HepG2 (cell line): ENCODE results near the gene NPHS1. TPM values are rescaled to one million over a fixed set of nuclear protein-coding genes. Genes with fewer than 3 reads are reported as not detected.

Experiments
- ARNT2 ChIP-seq: sonication (generic); formaldehyde crosslinking; IDR thresholded peaks from 2 replicates; pipeline ENCODE4 v1.8.0; 2022; ENCODE audit warnings: mild to moderate bottlenecking, low read depth, missing genetic modification reagents, moderate library complexity
- ATRX ChIP-seq: sonication (generic); formaldehyde crosslinking; IDR thresholded peaks from 2 replicates; pipeline ENCODE4 v1.4.0; 2020; ENCODE audit warnings: missing genetic modification reagents, borderline replicate concordance
- FOXO1 ChIP-seq: sonication (generic); formaldehyde crosslinking; IDR thresholded peaks from 2 replicates; pipeline ENCODE4 v1.4.0; 2020; ENCODE audit warnings: missing genetic modification reagents
- MBD4 ChIP-seq: IDR thresholded peaks from 2 replicates; pipeline ENCODE4 v1.6.1; 2012; ENCODE audit warnings: low read length, inconsistent platforms, borderline replicate concordance
- MTA3 ChIP-seq: sonication (generic); formaldehyde crosslinking; IDR thresholded peaks from 2 replicates; pipeline ENCODE4 v1.4.0; 2020; ENCODE audit warnings: missing genetic modification reagents
- NPAS2 ChIP-seq: sonication (generic); formaldehyde crosslinking; IDR thresholded peaks from 2 replicates; pipeline ENCODE4 v1.8.0; 2022; ENCODE audit warnings: mild to moderate bottlenecking, missing genetic modification reagents, borderline replicate concordance
- RFX1 ChIP-seq: fragments of 450-650 bp; IDR thresholded peaks from 2 replicates; pipeline ENCODE4 v1.6.1; 2017
- THAP11 ChIP-seq: IDR thresholded peaks from 2 replicates; pipeline ENCODE4 v1.6.1; 2016; ENCODE audit warnings: missing biosample characterization, missing genetic modification reagents
- ZNF383 ChIP-seq: sonication (generic); formaldehyde crosslinking; IDR thresholded peaks from 2 replicates; pipeline ENCODE4 v1.4.0; 2020; ENCODE audit warnings: missing genetic modification reagents, mild to moderate bottlenecking, borderline replicate concordance
- ZNF614 ChIP-seq: IDR thresholded peaks from 2 replicates; pipeline ENCODE4 v1.6.1; 2018; ENCODE audit warnings: missing biosample characterization, missing genetic modification reagents, inconsistent platforms, borderline replicate concordance
- ZNF652 ChIP-seq: IDR thresholded peaks from 2 replicates; pipeline ENCODE4 v1.6.1; 2016; ENCODE audit warnings: low read depth, borderline replicate concordance
- ZNF75D ChIP-seq: sonication (generic); formaldehyde crosslinking; IDR thresholded peaks from 2 replicates; pipeline ENCODE4 v1.8.1; 2023; ENCODE audit warnings: missing genetic modification reagents, mild to moderate bottlenecking, borderline replicate concordance
- ZNF772 ChIP-seq: sonication (generic); formaldehyde crosslinking; IDR thresholded peaks from 2 replicates; pipeline ENCODE4 v1.5.0; 2020; ENCODE audit warnings: mild to moderate bottlenecking, missing genetic modification reagents
- polyA plus RNA-seq, 8 experiments: library from polyadenylated mRNA; depleted of rRNA in 3 of 8; stranded (reverse) in 7 of 8; unstranded in 1 of 8; fragments of >200 nt; fragmentation: Illumina TruSeq in 4 of 8; extraction: Trizol in 4 of 8; gene quantifications; 2 replicates each; pipeline versions ENCODE4 v1.2.1 to v1.2.3, GENCODE V29; 2011 to 2016; ENCODE audit warnings: low read depth in 4 of 8, missing spikeins in 1 of 8, mixed read lengths in 1 of 8; ENCODE audit not compliant: insufficient read depth in 1 of 8
- total RNA-seq, 5 experiments: library from RNA; depleted of rRNA; stranded (reverse); fragments of >200 nt; fragmentation: Illumina TruSeq; extraction: Trizol; gene quantifications; 2 replicates each; pipeline ENCODE4 v1.2.3, GENCODE V29; 2016; ENCODE audit warnings: low read depth in 1 of 5
- TF ChIP-seq, protein P1 (sequence below): sonication (generic); formaldehyde crosslinking; IDR thresholded peaks from 2 replicates; pipeline ENCODE4 v1.5.0; 2020; ENCODE audit warnings: mild to moderate bottlenecking, missing genetic modification reagents
- TF ChIP-seq, protein P2 (sequence below): sonication (generic); formaldehyde crosslinking; IDR thresholded peaks from 2 replicates; pipeline ENCODE4 v1.4.0; 2020; ENCODE audit warnings: missing genetic modification reagents

Gene NPHS1
- total and polyA plus RNA-seq, 2 of the 13 experiments (the other 11 are each of a cell fraction or from before 2014, with no cell fraction given), result not detected

DNA sequence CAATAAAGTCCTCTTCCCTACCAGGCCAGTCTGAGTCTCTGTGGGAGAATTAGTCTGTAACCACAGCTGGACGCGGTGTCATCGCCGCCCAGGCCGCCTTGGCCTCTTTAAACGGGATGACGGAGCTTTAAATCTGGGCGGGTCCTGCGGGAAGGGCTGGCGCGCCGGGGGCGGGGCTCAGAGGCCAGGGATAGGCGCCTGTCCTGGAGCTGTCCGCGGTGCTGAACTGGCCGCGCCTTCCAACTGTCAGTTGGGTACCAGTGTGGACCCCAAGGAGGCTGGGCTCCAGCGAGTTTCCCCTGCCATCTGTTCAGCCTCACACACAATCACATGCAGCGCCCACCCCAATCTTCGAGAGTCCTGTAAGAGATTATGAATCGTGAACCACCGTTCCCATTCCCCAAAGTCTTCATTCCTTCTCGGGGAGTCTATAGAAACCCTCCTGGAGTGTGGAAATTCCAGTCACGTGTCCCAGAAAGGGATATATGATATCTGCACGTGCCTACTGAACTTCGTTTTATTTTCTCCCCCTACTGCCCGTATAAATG lies 27.5 kb upstream of the NPHS1 start (continued):
- TF ChIP-seq, protein P1, sequence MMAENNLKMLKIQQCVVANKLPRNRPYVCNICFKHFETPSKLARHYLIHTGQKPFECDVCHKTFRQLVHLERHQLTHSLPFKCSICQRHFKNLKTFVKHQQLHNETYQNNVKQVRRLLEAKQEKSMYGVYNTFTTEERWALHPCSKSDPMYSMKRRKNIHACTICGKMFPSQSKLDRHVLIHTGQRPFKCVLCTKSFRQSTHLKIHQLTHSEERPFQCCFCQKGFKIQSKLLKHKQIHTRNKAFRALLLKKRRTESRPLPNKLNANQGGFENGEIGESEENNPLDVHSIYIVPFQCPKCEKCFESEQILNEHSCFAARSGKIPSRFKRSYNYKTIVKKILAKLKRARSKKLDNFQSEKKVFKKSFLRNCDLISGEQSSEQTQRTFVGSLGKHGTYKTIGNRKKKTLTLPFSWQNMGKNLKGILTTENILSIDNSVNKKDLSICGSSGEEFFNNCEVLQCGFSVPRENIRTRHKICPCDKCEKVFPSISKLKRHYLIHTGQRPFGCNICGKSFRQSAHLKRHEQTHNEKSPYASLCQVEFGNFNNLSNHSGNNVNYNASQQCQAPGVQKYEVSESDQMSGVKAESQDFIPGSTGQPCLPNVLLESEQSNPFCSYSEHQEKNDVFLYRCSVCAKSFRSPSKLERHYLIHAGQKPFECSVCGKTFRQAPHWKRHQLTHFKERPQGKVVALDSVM (CRISPR knock-in tag), result no peak
- TF ChIP-seq FOXO1 (CRISPR knock-in tag) (peak; percentile 63), ZNF652 (0 out of 2 replicates have a peak, but pooled peaks have one; percentile 24), RFX1 (no peak), THAP11 (CRISPR knock-in tag) (peak; percentile 82), ZNF75D (CRISPR knock-in tag) (no peak), ARNT2 (CRISPR knock-in tag) (peak; percentile 93), ATRX (CRISPR knock-in tag) (no peak; the same call in 1 of the 2 replicates), NPAS2 (CRISPR knock-in tag) (no peak), MTA3 (CRISPR knock-in tag) (no peak), ZNF772 (peak; percentile 76; the same call in 1 of the 2 replicates), ZNF383 (no peak), MBD4 (no peak), ZNF614 (peak; percentile 74; the same call in 1 of the 2 replicates)
- TF ChIP-seq, protein P2, sequence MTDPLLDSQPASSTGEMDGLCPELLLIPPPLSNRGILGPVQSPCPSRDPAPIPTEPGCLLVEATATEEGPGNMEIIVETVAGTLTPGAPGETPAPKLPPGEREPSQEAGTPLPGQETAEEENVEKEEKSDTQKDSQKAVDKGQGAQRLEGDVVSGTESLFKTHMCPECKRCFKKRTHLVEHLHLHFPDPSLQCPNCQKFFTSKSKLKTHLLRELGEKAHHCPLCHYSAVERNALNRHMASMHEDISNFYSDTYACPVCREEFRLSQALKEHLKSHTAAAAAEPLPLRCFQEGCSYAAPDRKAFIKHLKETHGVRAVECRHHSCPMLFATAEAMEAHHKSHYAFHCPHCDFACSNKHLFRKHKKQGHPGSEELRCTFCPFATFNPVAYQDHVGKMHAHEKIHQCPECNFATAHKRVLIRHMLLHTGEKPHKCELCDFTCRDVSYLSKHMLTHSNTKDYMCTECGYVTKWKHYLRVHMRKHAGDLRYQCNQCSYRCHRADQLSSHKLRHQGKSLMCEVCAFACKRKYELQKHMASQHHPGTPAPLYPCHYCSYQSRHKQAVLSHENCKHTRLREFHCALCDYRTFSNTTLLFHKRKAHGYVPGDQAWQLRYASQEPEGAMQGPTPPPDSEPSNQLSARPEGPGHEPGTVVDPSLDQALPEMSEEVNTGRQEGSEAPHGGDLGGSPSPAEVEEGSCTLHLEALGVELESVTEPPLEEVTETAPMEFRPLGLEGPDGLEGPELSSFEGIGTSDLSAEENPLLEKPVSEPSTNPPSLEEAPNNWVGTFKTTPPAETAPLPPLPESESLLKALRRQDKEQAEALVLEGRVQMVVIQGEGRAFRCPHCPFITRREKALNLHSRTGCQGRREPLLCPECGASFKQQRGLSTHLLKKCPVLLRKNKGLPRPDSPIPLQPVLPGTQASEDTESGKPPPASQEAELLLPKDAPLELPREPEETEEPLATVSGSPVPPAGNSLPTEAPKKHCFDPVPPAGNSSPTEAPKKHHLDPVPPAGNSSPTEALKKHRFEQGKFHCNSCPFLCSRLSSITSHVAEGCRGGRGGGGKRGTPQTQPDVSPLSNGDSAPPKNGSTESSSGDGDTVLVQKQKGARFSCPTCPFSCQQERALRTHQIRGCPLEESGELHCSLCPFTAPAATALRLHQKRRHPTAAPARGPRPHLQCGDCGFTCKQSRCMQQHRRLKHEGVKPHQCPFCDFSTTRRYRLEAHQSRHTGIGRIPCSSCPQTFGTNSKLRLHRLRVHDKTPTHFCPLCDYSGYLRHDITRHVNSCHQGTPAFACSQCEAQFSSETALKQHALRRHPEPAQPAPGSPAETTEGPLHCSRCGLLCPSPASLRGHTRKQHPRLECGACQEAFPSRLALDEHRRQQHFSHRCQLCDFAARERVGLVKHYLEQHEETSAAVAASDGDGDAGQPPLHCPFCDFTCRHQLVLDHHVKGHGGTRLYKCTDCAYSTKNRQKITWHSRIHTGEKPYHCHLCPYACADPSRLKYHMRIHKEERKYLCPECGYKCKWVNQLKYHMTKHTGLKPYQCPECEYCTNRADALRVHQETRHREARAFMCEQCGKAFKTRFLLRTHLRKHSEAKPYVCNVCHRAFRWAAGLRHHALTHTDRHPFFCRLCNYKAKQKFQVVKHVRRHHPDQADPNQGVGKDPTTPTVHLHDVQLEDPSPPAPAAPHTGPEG (CRISPR knock-in tag), result peak; percentile 91; the same call in 1 of the 2 replicates
- TF ChIP-seq, all 625 proteins: peak for 355
